ENCODE results near the gene NPL.
A peak's percentile ranks its signal among the peaks of the same experiment; 100 is the strongest.

NPL gene

DNA sequence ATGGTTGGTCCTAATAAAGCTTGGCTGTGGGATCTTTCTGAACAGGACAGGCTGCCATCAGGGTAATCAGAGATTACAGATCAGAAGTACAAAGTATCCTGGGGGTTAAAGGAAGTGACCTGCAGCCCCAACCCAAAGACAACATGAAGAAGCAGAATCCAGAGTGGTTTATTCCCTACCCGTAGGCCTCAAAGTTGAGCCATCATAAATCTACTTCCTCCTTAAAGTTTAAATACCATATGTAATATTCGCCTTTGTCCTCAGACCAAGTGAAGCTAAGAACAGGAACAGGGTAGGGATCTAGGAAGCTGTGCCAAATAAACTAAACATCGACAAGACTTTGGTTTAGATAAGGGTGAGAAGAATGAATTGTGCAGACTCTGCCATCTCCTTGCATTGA lies 33.6 kb downstream of the NPL start:
- DNase-seq, result no peak

DNA sequence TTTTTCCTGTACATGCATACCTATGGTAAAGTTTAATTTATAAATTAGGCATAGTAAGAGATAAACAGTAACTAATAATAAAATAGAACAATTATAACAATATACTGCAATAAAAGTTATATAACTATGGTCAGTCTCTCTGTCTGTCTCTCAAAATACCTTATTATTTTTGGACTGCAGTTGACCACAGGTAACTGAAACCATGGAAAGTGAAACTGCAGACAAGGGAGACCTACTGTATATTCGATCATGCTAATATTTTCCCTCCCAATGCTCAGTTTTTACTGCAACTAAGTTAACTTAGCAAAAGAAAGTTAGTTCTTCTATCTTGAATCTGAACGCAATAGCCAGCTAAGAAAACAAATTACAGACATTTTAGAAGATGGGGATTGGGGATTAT lies 37.3 kb downstream of the NPL start:
- DNase-seq, result no peak

DNA sequence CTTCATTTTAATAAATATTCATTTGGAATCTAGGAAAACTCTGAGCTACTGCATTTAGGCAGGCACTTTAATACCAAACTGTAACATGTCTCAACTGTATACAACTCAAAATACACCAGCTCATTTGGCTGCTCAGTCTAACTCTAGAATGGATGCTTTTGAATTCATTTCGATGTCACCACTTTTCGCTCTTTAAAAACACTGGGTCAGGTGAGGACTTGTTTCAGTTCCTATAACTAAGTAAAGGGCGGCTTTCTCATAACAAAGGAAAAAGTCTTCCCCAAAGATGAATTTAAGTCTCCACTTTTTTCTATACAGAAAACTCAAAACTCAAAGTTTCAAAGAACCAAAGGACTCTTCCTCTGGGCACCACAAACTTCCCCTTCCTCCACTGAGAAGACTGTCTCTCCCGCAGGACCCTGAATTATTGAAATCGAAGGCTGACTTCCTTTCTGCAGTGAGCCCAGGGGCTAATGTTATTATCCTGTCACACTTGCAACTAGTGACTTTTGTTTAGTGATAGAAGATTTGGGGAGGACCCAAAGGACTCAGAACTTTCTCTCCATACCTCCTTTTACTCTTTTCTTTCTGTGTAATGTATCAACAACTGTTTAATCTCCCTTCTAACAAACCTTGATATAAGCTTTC lies 39.8 kb downstream of the NPL start:
- DNase-seq, result no peak

DNA sequence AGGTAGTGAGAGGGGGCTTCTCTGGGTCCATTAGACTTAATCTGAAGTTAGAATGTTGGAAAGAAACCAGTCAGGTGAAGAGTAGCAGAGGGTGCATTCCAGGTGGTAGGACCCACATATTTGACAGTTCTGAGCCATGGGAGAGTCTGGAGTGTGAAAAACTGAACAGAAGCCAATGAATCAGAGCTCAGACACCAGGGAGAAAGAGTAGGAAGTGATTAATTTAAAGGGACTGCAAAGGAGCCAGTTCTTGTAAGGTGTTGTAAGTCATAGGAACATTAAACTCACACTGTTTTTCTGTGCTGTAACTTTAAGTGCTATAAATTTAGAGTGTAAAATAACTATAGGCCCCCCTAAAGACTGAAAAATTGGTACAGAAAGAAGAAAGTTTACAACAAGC lies 43.7 kb downstream of the NPL start:
- no peak for DNase-seq

DNA sequence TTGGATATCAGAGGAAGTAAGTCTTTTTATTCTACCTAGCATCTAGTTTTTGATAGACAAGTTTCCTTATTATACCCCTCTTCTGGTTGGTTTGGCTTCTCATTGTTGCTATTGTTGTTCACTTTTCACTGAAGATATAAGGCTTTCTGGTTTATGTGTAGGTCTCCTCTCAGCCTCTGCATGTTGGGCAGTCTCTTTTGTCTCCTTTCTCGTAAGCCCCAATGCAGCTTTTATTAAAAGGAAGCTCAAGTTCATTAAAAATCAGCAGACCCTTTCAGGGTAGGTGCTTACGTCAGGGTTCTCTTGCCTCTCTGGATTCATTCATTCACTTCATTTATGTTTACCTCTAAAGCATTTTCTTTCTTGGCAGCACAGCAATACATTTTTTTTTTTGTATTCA lies 44.8 kb downstream of the NPL start:
- DNase-seq, result no peak

DNA sequence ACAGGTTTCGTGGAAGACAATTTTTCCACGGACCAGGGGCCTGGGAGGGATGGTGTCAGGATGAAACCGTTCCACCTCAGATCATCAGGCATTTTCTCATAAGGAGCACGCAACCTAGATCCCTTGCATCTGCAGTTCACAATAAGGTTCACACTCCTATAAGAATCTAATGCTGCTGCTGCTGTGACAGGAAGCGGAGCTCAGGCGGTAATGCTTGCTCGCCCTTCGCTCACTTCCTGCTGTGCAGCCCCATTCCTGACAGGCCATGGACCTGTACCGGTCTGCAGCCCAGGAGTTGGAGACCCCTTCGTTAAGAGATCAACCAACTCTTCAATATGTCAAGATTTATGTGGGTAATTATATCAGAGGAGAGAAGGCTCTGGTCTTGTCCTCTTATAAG lies 46.2 kb downstream of the NPL start:
- DNase-seq, result no peak

DNA sequence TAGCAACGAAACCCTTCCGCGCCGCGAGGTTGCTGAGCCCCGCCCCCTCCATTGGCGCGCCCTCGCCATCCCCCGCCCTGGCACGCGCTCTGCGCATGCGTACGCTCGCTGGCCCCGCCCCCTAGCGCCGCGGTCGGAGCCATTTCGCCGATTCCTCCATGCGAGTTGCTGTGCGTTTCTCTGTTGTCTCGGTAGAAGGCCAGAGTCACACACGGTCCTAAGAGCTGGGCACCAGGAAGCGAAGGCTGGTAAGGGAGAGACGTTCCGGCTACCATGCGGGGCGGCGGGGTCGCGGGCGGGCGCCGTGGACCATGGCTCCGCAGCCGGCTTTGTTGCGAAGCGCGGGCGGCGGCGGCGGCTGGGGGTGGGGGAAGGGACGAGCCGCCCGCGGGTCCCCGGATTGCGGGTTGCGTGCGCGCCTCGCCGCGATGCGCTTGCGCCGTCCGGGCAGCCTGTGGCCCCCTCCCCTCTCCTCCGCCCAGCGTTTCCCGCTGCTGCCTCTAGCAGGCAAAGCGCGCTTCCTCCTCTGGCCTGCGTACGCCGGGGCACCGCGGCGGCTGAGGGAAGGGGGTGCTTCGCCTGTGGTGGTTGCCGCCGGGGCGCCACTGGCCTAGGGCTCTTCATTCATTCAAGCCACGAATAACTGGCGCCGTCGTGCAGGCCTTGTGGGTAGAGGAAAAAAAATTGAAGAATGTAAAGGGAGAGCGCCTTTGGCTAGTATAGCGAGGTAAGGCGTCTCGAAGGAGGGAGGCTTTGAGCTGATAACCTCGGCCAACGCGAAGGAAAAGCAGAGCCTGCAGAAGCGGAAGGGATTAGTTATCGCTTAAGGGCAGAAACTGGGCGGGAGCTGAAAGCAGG lies 49.9 kb downstream of the NPL start, which contains the start of gene DHX9:
TSS of gene DHX9 (plus strand) at position 139 of the 858 bp plus-strand sequence. CDS start 3,220 bp downstream, outside the sequence.
- DNase-seq, result peak; percentile 92

DNA sequence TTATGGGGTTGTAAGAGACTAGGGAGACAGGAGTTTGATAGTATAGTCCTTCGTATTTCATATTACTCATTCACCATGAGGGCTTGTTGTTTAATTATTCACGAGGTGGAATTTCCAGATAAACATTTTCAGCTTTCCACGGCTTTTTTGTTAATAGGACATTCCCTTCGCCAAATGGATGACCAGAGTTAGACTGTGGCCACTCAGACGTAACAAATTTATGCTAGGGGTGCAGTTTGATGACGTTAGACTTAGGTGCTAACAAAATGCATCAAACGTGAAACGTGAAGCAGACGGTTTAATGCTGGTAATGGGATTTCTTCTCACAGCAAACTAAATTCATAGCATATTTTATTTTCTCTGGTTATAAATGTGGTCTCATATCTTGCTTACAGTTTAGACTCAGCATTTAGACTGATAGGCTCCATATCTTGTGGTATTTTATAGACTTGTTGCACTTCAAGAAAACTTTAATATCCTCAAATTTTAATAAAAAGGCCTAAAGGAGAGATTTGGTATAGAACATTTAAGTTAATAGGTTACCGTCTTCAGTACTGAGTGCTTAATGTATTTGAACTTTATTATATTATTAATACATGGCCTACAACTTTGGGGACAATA lies 51.9 kb downstream of the NPL start:
- DNase-seq, result no peak

DNA sequence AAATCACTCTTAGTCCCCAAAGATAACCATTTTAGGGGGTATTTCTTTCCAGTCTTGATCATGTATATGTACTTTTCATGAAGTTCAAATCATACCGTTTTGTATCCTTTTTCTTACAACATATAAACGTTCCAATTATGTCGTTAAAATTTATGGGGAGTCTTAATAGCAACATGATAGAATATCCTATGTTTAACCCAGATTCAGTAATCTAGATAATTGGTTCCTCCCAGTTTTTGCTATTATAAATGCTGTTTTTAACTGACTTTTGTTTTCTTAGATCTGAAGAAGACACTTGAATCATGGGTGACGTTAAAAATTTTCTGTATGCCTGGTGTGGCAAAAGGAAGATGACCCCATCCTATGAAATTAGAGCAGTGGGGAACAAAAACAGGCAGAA lies 52.7 kb downstream of the NPL start:
- DNase-seq, result no peak

DNA sequence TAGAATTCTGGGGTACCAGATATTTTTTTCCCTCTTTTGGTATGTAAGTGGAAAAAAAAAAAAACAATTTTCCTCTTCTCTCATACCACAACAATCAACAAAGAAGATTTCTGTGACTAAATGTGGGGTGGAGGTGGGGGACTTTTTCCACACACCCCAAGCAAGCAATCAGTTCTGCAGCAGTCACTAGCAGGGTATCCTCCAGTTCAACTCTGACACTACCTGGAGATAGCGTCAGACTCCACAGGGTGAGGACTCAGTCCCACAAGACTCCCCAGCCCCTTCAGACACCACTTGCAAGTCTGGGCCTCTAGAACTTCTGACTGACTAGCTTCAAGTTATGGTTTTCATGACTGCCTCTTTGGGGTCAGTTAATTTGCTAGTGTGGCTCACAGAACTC lies 55.8 kb downstream of the NPL start:
- DNase-seq, result no peak

DNA sequence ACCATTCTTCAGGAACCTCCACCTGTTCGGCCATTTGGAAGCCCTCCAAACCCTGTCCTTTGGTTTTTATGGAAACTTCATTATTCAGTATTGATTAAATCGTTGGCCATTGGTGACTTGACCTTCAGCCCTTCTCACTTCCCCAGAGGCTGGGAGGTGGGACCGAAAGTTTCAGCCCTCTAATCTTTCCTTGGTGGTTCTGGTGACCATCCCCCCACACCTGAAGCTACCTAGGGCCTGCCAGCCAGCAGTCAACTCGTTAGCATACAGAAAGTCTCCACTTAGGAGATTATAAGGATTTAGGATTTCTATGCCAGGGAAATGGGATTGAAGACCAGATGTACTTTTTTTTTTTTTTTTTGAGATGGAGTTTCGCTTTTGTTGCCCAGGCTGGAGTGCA lies 56.3 kb downstream of the NPL start:
- no peak for DNase-seq

DNA sequence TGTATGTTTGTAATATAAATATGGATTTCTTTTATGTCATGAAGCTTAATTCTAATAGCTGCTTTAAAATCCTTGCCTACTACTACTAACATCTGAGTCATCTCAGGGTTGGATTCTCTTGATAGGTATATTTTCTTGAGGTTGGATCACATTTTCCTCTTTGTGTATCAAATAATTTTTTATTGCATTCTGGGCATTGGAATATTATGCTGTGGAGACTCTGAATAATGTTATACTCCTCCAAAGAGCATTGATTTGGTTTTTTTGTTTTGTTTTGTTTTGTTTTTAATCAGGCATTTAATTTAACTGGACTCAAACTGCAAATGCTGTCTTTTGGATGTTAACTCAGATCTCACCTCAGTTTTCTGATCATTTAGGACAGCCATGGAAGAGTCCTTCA lies 57.5 kb downstream of the NPL start:
- no peak for DNase-seq

DNA sequence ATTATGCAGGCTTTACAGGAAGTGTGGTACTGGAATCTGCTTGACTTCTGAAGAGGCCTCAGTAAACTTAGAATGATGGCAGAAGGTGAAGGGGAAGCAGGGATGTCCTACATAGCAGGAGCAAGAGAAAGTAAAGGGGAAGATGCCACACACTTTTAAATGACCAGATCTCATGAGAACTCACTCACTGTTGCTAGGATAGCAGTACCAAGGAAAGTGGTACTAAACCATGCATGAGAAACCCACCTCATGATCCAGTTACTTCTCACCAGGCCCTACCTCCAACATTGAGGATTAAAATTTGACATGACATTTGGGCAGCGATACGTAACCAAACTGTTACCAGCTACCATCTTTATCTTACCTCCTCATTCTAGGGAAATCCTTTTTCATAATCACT lies 59.2 kb downstream of the NPL start:
- no peak for DNase-seq

DNA sequence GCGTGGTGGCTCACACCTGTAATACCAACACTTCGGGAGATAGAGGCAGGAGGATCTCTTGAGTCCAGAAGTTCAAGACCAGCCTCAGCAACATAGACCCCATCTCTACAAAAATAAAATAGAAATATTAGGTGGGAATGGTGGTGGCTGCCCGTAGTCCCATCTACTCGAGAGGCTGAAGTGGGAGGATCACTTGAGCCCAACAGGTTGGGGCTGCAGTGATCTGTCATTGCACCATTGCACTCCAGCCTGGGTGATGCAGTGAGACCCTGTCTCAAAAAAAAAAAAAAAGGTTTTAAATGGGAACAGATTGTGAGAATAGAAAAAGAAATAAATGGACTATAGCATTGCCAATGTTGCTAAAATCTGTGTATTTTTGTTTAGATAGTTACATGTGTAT lies 60.7 kb downstream of the NPL start:
- DNase-seq, result no peak

DNA sequence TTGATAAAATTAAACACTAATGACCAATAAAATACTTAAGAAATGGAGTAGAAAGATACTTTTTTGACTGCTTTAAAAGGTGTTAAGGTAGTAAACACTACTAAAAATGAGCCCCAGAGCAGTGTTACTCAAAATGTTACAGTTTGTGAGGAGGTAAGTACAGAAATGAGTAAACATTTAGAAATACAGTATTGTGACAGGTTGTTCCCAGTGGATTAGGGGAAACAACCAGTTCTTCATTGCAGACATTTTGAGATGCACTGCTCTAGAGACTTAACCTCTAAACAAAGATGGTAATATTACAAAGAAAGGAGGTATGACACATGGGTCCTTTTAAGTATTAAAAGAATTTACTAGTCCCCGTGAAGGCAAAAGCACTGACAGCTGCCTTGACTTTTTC lies 62.3 kb downstream of the NPL start:
- no peak for DNase-seq

DNA sequence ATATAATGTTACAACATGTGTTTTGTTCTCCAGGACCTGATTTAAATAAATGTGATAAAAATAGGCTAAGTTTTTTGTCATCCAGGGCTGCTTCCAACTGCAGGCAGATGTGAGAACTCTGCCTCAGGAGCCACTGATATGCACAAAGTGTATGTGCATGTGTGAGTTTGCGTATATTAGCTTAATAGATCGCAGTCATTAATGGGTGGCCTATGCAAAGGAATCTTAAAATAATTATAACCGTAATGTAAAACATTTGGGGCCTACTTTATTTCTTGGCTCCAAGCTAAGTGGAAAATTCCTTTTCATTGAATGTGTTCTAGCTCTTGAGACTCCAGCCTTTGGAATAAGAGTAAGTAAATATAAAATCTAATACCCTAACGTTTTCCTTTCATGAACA lies 66.3 kb downstream of the NPL start:
- no peak for DNase-seq

DNA sequence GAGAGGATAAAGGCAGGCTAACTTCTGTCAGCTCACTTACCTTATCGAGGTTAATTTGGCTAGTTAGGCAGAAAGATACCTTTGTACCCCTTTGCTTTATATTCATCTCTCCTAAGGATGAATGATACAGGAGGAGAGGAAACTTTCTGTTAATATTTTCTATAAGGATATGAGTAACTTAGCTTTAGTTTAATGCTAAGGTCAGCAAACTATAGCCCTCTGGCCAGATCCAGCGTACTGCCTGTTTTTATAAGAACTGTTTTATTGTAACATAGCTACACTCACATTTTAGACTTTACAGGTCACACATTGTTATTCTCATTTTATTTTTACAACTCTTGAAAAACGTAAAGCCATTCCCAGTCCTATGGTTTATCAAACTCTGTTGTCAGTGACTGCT lies 67.6 kb downstream of the NPL start:
- no peak for DNase-seq

DNA sequence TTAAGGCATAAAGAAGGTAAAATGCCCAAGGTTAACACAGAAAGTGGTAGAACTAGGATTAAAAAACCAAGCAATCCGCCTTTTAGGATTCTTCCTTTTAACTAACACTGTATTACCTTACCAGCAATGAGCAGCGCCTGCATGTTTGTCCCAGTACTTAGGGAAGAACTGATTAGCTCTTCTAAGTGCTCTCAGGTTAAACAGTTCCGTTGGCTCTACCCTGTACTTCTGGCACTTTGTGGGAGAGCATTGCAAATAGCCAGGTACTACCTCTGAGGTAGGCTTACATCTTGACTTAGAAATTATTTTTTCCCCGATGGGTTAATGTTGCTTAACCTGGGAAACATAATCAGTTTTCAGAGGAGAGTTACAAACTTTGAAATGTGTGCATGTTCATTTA lies 71.1 kb downstream of the NPL start:
- no peak for DNase-seq

DNA sequence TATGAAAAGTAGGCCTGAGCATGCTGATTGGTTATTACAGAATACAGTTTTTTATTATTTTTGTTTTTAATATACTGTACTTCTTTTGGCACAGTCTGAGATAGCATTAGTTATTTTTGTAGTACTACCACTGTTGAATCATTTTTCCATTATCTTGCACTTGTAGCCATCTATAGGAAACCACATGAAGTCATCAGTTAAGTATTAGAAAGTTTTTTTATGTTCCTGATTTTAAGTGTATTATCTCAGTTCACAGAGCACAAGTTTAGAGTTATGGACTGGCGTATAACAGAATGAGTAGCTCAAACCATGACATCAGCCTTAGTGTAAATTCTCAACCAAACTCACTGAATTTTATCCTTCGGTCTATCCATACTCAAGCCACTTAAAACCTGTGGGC lies 72.4 kb downstream of the NPL start:
- DNase-seq, result no peak

DNA sequence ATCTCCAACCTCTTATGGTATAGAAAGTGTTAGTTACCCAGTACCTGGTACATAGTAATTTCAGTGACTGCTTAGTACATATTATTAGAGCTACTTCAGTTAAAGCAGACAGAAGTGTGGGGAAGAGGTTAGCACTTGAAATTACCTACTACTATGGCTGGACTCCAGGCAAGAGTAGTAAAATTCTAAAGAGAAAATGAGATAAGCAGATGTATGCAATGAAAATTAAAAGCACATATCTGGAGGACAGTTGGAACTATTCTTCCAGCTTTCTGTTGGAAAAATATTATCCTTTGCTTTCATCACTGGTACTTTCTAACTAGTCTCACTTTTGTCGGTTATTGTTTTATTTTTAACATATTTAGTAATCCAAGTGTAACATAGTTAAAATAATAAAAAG lies 73.3 kb downstream of the NPL start:
- DNase-seq, result no peak

DNA sequence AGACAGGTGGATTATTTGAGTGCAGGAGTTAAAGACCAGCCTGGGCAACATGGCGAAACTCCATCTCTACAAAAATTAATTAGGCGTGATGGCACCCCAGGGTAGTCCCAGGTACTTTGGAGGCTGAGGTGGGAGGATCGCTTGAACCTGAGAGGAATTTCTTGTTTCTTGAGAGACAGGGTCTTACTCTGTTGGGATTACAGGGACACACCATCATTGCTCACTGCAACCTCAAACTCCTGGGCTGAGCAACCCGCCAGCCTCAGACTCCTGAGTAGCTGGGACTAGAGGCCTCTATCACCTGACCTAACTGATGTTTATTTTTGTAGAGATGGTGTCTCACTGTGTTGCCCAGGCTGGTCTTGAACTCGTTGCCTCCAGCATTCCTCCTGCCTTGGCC lies 74.4 kb downstream of the NPL start:
- no peak for DNase-seq

DNA sequence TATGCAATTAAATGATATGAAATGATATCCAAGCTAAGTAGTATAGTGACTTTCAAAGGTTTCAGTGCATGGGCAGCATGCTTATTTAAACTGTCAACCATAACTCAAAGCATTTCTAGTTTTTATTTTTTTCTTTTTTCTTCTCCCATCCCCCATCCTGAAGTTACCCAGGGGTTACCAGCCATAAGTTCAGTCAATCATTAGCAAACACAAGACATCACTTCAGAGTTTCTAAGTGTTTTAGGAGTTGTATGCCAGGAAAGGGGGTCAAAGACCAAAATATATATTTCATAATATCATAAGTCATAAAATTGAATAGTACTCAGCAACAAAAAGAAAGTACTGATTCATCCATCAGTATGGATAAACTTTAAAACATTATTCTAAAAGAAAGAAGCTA lies 78.3 kb downstream of the NPL start:
- no peak for DNase-seq

DNA sequence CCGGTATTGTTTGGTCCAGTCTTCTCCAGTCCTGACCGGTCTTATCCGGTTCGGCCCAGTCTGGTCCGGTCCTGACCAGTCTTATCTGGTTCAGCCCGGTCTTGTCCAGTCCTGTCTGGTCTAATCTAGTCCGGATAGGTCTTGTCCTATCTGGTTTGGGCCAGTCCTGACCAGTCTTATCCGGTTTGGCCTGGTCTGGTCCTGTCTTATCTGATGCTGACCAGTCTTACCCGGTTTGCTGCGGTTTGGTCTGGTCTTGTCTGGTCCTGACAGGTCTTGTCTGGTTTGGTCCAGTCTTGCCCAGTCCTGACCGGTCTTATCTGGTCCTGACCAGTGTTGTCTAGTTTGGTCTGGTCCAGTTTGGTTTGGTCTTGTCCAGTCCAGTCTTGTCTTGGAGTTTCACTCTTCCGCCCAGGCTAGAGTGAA lies 79.7 kb downstream of the NPL start:
- DNase-seq, result no peak

DNA sequence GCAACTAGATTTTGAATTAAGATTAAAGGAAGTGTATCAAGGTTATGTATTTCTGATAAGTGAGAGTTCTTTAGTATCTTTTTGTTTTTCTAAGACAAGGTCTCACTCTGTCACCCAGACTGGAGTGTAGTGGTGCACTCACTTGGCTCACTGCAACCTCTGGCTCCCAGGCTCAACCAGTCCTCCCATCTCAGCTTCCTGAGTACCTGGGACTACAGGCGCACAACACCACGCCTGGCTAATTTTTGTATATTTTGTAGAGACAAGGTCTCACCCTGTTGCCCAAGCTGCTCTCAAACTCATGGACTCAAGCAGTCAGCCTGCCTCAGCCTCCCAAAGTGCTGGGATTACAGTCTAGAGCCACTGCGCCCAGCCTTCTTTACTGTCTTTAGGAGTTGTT lies 83.3 kb downstream of the NPL start:
- DNase-seq, result no peak

Data from activated CD4-positive, alpha-beta T cell treated with anti-CD3 and anti-CD28 coated beads for 1 hour (primary cell).